C4-2B (cell line): ENCODE data around the gene CIB4.

ENCODE experiments used
- H3K27ac ChIP-seq: fragments of 450-650 bp; 2 replicates; pipeline ENCODE4 v1.5.1; 2017
- ZFX ChIP-seq: fragments of 450-650 bp; IDR thresholded peaks from 2 replicates; pipeline ENCODE4 v1.6.1; 2017
- TF ChIP-seq, protein P1 (sequence below): fragments of 450-650 bp; conservative IDR thresholded peaks from 2 replicates; pipeline ENCODE4 v1.5.1; 2017; ENCODE audit warnings: mild to moderate bottlenecking

Gene CIB4

DNA sequence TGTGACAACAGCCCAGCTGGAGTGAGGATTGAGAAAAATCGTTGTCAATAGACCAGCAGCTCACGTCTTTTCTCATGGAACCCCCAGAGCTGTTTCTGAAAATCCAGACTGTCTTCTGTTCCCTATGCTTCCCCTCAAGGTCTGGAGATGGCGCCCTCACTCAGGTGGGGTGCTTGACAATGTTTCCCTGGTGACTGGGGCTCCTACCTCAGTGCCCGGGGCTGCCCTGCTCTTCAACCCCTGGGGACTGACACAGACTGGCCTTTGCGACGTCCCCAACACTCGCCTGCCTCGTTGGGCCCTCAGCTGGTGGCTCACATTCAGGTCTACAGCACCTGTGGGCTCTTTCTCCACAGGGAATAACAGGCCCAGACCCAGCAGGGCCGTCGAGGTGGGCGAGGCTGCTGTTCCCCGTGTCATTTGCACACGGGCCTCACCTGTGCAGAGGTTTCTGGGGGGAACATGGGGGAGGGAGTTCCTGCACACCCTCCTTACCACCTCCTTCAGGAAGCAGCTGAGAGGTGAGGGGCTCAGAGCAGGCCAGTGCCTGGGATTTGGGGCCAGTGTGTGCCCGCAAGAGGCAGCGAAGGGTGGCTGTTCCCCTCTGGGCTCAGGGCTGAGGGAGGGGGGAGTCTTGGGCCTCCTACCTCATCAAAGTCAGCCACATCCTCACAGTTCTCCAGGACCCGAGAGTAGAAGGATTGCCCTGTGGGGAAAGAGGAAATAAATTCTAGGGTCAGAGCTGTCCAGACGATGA is 103.9 kb downstream of the CIB4 start:
- no peak overlapping the region for H3K27ac ChIP-seq
- TF ChIP-seq, protein P1, sequence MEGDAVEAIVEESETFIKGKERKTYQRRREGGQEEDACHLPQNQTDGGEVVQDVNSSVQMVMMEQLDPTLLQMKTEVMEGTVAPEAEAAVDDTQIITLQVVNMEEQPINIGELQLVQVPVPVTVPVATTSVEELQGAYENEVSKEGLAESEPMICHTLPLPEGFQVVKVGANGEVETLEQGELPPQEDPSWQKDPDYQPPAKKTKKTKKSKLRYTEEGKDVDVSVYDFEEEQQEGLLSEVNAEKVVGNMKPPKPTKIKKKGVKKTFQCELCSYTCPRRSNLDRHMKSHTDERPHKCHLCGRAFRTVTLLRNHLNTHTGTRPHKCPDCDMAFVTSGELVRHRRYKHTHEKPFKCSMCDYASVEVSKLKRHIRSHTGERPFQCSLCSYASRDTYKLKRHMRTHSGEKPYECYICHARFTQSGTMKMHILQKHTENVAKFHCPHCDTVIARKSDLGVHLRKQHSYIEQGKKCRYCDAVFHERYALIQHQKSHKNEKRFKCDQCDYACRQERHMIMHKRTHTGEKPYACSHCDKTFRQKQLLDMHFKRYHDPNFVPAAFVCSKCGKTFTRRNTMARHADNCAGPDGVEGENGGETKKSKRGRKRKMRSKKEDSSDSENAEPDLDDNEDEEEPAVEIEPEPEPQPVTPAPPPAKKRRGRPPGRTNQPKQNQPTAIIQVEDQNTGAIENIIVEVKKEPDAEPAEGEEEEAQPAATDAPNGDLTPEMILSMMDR = no peak
- no peak for TF ChIP-seq ZFX

DNA sequence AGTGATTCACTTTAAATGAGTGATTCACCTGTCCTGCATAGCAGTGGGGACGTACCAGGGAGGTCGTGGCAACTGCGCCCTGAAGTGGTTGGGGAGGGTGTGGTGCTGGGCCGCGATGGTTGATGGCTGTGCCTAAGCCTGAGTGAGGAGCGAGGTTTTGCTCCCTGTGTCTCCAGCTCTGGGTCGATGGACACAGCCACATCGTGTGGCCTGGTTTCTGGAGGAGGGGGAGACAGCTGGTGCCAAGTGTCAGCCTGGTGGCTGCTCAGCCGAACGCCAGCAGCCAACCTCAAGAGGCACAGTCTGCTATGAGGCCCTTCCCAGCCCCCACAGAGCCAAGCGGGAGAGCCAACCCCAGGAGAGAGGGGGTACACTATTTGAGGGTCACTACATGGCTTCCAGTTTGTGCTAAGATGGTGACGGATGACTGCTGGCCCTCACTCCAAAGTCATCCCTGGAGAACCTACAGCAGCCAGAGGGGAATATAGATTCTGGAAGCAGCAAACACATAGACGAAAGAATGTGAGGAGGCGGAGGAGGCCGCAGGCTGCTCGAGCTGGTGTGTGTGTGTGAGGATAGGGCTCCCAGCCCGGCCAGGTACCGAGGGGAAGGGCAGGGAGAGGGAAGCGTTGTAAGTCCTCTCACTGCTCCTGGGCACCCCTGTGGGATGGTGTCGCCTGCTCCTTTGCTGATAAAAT is 104.6 kb downstream of the CIB4 start:
- no peak overlapping the region for H3K27ac ChIP-seq
- TF ChIP-seq, protein P1 = no peak
- TF ChIP-seq ZFX = no peak

DNA sequence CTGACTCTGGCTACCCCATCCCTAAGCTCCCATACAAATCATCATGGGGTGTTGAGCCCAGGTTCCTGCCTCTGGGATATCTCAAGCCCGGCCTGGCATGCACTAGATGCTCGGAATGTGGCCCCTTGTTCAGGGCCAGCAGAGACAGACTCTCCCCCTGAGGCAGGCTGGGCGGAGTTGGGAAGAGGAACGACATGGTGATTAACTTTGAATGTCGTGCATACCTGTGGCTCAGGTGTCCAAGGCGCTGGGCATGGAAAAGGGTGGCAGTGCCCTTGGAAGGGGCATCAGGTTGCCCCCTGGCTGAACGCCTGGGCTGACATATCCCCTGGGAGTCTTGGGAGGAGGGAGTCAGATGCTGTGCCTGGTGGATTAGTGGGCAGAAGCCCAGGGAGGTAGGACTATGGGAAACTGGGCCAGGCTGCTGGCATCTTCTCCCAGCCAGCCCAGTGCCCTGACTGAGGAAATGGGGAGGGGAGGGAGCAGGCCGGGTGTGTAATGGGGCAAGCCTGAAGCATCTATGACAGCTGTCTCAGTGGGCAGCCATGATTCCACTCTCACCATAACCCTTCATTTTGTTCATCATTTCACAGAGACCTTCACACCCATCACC is 105.4 kb downstream of the CIB4 start:
- TF ChIP-seq, protein P1 = no peak
- TF ChIP-seq ZFX = no peak
- H3K27ac ChIP-seq = no peak overlapping the region

DNA sequence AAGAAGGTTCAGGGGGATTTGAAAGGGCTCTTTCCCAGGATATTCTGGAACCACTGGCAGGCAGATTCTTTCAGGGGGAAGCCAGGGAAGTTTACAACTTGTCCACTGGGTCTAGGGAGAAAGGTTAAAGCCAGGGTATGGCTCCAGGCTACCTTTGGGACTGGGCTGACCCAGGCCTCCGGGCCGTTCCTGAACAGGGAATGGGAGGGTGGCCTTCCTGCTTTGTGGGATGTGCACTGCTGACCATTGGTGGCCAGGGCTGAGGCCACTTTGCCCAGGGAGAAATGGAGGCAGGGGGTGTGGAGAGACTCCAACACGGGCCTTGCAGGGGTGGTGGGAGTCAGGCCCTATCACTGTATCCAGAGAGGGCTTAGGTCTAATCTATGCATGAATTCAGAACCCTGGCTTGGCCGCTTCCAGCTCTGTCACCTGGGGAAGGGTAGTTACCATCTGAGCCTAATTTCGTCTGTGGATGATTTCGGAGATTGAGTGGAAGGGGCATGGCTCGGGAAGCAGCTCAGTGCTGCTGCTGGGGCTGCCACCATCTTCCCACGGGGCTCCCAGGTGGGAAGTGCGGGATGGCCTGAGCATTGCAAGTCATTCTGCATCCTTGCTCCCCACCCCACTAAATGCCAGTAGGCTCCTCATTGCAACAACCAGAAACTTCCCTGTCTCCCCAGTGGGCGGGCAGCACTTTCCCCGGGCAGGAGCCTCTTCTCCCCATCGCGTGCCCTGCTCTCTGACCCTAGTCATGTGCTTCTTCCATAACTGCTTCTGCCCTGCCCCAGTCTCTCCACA is 106.1 kb downstream of the CIB4 start:
- TF ChIP-seq ZFX = no peak
- TF ChIP-seq, protein P1 = no peak
- peak overlapping the region; percentile 18; the same call in 1 of the 2 replicates for H3K27ac ChIP-seq

DNA sequence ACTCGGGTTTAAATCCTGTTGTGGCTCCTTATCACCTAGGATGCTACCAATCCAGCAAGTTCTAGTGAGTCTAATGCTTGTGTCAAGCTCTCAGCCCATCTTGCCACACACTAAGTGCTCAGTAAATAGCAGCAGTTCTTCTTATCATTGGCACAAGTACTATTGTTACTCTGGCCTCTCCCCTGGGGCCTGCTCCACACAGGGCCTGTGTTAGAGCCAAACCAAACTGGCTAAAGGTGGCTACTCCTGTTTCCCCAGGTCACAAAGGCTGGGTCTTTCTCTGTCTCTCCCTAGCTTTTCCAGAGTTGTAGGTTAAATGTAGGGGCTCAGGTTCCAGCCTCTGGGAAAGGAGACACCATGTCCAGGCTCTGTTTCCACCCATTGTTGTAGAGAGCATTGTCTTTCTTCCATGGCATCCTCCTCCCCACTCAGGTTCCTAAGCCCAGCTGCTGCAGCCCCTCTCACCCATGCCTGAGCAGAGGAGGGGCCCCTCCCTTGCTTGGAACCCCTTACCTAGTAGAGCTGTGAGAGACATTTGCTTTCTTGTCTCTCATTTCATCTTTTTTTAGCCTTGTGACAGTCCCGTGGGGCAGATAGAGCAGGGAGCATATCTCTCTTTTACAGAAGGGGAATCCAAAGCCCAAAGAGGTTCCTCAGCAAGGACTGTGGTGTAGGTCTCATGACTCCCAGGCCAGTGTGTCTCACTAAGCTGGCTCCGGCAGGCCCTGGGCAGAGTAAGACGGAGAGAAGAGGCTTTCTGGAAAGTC is 106.9 kb downstream of the CIB4 start:
- TF ChIP-seq, protein P1 = no peak
- no peak for TF ChIP-seq ZFX
- H3K27ac ChIP-seq = peak overlapping the region; percentile 18; the same call in 1 of the 2 replicates

DNA sequence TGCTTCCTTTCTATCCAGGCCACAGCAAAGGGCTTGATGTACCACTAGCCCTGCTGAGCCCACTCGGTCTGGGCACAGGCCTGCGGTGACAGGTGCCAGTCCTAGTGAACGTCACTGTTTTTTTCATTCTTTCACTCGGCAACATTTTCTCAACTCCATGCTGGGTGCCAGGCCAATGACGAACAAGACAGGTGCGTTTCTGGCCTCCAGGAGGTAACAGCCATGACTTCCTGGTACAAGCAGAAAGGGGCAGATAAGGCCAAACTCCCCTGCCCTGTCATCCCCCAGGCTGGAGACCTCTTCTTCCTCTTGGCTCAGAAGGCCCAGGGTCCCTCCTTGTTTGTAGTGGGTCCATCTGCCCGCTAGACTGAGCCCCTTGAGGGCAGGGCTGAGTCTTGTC is 107.5 kb downstream of the CIB4 start:
- no peak for TF ChIP-seq ZFX
- TF ChIP-seq, protein P1 = no peak
- H3K27ac ChIP-seq = no peak overlapping the region
